IPS DF 4.7 (cell line): ENCODE data around the gene PAK1IP1.
A peak's percentile ranks its signal among the peaks of the same experiment; 100 is the strongest.
"Not testable (repeated sequence)": the region's sequence is repeated elsewhere in the genome, so short reads cannot be mapped to it uniquely, and the experiment has no call there.

Experiments
- DNase-seq: peaks from one replicate; pipeline ENCODE4 v3.0.0-alpha.2; 2013; ENCODE audit warnings: low spot score; ENCODE audit errors: extremely low read depth

The PAK1IP1 gene, protein sequence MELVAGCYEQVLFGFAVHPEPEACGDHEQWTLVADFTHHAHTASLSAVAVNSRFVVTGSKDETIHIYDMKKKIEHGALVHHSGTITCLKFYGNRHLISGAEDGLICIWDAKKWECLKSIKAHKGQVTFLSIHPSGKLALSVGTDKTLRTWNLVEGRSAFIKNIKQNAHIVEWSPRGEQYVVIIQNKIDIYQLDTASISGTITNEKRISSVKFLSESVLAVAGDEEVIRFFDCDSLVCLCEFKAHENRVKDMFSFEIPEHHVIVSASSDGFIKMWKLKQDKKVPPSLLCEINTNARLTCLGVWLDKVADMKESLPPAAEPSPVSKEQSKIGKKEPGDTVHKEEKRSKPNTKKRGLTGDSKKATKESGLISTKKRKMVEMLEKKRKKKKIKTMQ

DNA sequence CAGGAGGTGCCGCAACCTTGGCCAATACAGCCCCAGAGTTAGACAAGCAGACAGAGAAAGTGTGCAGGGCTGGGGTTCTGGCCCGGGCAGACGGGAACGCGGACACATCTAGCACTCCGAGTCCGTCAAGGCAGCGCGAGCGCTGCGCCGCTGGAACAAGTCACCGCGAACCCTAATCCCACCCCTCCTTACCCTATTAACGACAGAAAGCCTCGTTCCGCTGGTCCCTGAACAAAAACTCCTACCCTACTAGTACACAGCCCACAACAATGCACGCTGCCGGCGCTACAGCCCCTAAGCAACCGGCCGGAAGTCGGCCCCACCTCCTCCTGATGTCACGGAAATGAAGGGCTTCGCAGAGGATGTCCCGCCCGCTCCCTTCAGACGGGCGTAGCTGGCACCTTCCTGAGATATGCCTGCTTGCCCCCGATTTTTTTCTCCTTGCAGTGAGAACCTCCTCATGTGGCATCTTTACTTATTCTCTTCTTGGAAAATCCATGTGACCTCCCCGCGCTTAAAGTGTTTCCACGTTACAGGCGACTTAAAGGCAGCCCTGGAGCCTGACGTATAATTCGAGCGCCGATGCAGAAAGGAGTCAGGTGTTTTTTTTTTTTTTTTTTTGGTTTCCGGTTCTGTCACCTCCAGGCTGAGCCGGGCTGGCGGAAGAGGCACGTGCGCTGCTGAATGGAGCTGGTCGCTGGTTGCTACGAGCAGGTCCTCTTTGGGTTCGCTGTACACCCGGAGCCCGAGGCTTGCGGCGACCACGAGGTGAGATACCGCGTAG, at the start of gene PAK1IP1, which contains the start of gene C6orf52:
Gene PAK1IP1, plus strand, starts transcription at position 671 of the 784 bp plus-strand sequence. Its CDS starts 14 bp downstream, at position 685.
Gene C6orf52, minus strand, starts transcription at position 315 of the 784 bp plus-strand sequence. CDS start 7,066 bp downstream, outside the sequence.
- peak; percentile 76 for DNase-seq

DNA sequence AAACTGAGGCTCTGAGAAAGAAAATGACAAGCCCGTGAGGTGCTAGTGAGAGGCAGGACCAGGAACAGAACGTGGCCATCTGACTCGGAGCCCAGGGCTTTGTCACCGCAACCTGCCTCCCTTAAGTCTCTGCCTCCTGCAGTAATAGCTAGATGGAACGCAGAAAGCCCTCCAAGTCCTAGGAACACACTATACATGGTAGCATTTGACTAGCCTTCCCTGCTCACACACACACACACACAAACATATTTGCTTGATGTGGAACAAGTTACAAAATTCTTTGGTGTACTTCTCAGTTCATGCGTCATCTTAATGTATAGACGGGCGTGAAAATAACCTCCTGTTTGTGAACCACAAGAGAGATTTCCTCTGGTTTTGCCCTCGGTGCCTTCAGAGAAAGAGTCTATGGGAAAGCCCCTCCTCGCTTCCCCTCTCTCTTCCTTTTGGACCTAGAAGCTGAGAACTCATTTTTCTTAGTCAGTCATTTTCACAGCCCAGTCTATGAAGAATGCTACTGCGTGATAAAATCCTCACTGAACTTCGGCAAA, 39.2 kb upstream of the PAK1IP1 start:
- DNase-seq: no peak

DNA sequence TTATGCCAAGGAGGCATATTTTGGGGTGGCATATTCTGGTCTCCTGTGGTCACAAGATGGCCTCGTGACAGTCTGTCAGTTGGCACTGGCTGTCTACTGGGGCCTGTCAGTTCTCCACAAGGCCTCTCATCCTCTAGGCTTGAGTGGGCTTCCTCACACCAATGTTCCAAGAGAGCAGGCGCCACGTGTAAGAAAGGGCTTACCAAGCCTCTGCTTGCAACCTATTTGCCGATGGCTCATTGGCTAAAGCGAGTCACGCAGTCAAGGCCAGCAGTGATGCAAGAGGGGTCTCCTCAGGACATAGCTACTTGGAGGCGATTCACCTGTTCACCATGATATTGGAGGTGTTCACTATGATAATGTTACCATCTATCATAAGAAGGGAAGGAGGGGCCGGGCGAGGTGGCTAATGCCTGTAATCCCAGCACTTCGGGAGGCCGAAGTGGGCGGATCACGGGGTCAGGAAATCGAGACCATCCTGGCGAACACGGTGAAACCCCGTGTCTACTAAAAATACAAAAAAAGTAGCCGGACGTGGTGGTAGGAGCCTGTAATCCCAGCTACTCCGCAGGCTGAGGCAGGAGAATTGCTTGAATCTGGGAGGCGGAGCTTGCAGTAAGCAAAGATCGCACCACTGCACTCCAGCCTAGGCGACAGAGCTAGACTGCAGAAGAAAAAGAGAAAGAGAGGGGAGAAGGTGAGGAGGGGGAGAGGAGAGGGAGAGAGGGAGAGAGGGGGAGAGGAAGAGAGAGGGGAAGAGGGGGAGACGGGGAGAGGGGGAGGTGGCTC, 35.7 kb upstream of the PAK1IP1 start:
- DNase-seq: no peak

DNA sequence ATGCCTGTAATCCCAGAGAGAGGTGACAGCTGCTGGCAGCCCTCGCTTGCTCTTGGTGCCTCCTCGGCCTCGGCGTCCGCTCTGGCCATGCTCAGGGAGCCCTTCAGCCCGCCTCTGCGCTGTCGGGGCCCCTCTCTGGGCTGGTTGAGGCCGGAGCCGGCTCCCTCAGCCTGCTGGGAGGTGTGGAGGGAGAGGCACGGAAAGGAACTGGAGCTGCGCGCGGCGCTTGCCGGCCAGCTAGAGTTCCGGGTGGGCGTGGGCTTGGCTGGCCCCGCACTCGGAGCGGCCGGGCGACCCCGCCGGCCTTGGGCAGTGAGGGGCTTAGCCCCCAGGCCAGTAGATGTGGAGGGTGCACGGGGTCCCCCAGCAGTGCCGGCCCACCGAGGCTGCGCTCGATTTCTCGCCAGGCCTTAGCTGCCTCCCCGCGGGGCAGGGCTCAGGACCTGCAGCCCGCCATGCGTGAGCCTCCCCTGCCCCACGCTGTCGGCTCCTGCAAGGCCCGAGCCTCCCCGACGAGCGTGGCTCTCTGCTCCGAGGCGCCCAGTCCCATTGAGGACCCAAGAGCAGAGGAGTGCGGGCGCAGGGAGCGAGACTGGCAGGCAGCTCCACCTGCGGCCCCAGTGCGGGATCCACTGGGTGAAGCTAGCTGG, 34.9 kb upstream of the PAK1IP1 start:
- no peak for DNase-seq

DNA sequence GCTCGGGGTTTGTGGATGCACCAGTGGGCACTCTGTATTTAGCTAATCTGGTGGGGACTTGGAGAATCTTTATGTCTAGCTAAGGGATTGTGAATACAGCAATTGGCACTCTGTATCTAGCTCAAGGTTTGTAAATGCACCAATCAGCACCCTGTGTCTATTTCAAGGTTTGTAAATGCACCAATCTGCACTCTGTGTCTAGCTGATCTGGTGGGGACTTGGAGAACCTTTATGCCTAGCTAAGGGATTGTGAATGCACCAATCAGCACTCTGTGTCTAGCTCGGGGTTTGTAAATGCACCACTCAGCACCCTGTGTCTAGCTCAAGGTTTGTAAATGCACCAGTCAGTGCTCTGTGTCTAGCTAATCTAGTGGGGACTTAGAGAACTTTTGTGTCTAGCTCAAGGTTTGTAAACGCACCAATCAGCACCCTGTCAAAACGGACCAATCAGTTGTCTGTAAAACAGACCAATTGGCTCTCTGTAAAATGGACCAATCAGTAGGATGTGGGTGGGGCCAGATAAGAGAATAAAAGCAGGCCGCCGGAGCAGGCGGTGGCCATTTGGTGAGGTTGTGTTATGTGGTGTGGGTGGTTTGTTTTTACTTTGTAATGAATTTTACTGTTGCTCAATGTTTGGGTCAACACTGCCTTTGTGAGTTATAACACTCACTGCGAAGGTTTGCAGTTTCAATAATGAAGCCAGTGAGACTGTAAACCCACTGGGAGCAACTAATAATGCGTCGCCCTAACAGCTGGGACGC, 34.2 kb upstream of the PAK1IP1 start:
- DNase-seq: not testable (repeated sequence)

DNA sequence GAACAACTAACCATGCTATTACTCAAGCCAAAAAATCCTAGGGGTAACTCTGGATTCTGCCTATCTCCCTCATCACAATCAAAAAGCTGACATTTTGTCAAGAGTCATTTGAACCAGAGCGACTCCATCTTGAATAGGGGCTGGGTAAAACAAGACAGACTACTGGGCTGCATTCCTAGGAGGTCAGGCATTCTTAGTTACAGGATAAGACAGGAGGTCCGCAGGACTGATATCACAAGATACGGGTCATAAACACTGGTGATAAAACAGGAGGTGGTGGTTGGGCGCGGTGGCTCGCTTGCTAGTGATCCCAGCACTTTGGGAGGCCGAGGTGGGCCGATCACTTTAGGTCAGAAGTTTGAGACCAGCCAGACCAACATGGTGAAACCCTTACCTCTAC, 32.6 kb upstream of the PAK1IP1 start:
- no peak for DNase-seq

DNA sequence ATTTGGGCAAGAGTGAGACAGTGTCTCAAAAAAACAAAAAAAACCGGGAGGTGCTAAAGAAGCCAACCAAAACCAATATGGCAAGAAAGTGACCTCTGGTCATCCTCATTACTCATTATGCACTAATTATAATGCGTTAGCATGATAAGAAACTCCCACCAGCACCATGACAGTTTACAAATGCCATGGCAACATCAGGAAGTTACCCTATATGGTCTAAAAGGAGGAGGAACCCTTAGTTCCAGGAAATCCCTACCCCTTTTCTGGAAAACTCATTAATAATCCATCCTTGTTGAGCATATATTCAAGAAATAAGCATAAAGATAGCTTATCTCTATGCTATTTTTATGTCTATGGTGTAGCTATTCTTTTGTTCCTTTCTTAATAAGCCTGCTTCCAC, 32.0 kb upstream of the PAK1IP1 start:
- DNase-seq: no peak

DNA sequence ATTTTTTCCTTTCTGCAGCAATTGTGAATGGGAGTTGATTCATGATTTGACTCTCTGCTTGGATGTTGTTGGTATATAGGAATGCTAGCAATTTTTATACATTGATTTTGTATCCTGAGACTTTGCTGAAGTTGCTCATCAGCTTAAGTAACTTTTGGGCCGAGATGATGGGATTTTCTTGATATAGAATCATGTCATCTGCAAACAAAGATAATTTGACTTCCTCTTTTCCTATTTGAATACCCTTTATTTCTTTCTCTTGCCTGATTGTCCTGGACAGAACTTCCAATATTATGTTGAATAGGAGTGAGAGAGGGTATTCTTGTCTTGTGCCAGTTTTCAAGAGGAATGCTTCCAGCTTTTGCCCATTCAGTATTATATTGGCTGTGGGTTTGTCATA, 29.2 kb upstream of the PAK1IP1 start:
- DNase-seq: not testable (repeated sequence)

DNA sequence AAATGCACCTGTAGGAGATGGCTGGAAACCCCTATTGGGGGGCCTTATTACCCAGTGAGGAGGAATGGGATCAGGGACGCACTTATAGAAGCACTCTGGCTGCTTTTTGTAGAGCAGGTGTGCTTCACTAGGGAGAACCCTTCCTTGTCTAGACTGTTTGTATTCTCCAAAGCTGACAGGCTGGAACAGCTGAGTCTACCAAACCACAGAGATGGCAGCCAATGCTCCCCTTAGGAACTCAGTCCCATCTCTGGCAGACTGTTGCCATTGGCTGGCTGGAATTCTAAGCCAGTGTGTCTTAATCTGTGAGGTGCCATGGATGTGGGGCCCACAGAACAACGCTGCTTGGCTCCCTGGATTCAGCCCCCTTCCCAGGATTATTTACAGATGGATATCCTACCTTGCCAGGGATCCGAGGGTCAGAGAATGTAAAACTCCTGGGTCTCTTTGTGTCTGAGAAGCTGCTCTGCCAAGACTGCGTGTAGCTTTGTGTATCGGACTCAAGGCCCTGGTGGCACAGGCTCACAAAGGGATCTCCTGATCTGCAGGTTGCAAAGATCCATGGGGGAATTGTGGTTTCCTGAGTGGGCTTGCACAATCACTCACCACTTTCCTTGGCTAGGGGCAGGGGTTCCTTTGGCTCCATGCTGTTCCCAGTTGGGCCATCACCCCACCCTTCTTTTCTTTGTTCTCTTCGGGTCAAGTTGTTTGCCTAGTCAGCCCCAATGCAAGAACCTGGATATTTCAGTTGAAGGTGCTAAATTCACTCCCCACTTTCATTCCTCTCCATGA, 26.4 kb upstream of the PAK1IP1 start:
- no peak for DNase-seq

DNA sequence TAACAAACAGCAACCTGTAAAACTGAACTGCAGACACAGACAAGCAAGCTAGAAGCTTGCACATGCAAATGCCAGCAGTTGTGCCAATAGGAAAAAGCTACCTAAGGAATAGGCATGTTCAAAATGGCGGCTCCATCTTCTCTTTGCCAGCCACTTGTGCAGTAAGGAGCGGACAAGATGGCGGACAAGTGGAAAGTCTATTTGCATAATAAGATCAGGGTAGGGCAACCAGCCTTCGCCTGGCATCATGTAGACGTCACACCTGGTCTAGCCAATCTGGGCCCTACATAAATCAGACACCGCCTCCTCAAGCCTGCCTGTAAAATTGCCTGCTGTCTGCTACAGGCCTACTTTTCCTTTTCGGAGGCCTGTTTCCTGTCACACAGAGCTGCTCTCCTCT, 18.4 kb upstream of the PAK1IP1 start:
- DNase-seq: no peak

DNA sequence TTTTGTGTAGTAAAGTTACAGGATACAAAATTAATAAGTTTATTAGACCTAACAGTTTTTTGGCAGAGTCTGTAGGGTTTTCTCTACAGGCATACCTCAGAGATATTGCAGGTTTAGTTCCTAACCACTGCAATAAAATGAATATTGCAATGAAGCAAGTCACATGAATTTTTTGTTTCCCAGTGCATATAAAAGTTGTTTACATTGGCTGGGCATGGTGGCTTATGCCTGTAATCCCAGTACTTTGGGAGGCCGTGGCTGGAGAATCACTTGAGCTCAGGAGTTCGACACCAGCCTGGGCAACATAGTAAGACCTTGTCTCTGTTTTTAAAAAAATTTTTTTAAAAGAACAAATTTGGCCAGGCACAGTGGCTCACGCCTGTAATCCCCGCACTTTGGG, 16.3 kb upstream of the PAK1IP1 start:
- DNase-seq: no peak

DNA sequence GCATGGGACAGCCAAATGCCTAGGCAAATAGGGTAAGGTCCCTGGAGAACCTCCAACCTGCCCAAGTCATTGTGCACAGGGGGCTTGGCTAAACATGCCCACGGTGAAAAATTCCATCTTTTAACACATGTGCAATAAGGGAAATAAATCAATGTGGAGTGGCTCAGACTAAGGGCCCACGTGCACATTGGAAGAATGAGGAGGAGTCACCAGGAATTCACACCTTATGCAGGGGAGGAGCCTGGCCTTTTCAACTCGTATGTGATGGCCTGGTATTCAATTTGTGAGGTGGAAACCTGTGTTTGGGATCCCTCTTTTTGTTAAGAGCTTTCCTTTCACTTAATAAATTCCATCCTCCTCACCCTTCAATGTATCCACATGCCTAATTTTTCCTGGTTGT, 13.0 kb upstream of the PAK1IP1 start:
- DNase-seq: no peak

DNA sequence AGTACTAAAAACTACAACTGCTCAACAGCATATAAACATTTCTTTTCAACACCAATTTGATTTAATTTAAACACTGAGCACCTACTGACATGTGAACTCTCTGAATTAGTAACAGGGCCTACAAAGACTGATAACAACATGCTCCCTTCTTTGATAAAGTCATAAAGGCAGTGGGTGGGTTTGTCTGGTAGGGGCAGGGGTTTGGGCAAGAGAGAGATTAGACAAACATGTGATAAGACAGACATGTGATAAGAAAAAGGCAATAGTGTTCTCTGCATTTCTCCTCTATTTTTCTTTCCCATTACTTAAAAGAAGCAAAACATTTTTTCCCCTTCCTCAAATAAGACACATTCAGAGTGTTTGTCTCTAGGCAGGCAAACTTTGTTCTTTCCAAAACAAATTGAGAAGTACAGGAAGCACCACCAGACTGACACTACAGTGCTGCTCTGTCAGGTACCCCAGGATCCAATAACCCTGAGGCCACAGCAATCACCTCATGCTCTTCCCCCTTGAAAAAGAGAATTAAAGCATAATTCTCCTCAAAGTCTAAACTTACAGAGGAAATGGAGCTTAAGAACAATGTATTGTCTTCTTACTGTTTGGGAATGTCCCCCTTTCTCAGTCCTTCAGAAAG, 12.3 kb upstream of the PAK1IP1 start:
- no peak for DNase-seq

DNA sequence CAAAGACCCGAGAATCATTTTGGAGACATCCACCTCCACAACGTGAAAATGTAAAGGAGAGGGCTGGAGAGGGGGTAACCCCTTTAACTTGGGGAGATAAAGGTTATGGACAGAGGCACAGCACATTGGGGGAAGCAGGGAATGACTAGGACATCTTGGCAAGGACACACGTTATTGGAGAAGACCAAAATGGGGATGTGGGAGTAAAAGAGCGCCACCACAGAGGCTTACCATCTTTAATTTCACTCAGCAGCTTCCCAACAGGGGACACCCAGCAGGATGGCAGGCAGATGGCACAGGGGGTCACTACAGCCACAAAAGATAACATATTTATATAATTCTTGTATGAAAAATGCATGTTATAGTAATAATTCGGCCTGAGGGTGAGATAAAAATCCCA, 10.2 kb upstream of the PAK1IP1 start:
- DNase-seq: no peak

DNA sequence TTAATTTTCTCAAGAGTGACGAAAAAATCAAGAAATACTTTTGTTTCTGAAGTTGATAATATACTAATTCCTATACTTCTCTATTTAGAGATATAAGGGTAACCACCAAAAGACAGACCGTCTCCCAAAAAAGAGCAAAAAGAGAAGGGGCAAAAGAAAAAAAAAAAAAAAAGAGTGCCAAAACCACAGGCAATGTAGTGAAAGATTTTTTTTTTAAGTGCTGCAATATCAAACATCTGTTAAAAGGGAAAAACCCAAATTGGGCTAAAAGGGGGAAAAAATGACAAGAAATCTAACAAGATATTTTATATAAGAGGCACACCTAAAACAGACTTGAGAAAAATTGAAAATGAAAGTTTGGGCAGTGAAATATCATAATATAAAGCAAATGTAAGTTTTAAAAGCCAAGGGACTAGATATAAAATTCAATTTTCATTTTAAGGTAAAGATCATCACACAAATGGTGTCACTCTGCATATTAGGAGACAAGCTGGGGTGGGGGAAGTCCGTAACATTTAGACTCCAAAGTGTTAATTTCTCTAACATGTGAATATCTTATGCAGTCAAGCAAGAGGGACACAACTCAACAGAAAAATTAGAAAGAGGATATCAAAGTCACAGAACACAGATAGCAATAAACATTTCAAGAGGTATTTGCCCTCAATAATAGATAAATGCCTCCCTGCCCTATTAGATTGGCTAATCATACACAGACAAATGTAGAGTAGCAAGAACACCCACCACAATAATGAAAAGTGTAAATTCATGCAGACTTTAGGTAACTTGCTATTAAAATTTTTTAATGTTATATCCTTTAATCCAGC, 9.5 kb upstream of the PAK1IP1 start:
- DNase-seq: no peak

DNA sequence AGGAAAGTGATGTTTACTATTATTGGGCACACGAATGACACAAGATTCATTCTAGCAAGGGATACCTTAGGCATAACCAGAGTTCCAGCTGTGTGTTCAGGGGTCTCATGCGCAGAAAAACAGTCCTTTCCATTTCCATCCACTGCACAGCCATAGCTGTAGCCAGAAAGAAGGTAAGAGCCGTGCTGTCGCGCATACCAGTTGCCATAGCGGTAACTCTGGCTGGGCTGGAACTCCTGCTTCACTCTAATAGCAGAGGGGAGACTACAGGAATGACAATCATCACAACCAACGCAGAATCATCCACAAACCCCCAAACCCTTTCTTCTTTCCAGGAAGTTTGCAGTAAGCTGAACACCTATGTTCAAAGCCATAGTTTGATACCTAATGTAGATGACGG, 7.9 kb upstream of the PAK1IP1 start:
- no peak for DNase-seq

DNA sequence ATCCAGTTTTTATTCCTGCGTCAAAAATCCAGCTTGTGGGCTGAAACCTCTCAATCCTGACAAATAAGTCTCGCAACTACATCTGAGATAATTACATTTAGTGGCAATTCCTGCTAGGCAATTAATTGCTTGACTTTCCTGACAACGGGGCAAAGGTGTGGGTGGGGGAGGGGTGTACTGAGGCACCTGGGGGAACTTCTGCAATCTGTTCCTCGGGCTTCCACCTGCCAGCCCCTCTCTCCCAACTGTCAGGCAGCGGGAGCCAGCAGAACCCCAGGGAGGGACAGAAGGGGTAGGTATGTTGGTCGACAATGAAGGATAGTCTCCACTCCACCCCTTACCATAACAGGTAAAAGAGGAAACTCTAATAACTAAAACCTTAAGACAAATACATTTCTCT, 7.2 kb upstream of the PAK1IP1 start:
- DNase-seq: no peak
